NOMO-1 treated with DMSO at 0.1 percent for 48 hours (cell line): ENCODE data around the gene PSMC4.
"Not testable (repeated sequence)": the region's sequence is repeated elsewhere in the genome, so short reads cannot be mapped to it uniquely, and the experiment has no call there.

ENCODE experiments used
- DNase-seq: peaks from one replicate; lab custom pipeline; 2025; ENCODE audit not compliant: unreplicated experiment; lab: John Stamatoyannopoulos, UW

PSMC4 gene

GRCh38 chr19:39943586-39943985 is 27.4 kb upstream of the PSMC4 start:
- no peak for DNase-seq

- peak; percentile 7 for DNase-seq
Measured at GRCh38 chr19:39946532-39946931, 24.4 kb upstream of the PSMC4 start.

GRCh38 chr19:39949026-39949747 is 21.8 kb upstream of the PSMC4 start:
- no peak for DNase-seq

- no peak for DNase-seq
Measured at GRCh38 chr19:39951065-39951650, 19.8 kb upstream of the PSMC4 start.

GRCh38 chr19:39951686-39952085 is 19.3 kb upstream of the PSMC4 start:
- no peak for DNase-seq

DNA sequence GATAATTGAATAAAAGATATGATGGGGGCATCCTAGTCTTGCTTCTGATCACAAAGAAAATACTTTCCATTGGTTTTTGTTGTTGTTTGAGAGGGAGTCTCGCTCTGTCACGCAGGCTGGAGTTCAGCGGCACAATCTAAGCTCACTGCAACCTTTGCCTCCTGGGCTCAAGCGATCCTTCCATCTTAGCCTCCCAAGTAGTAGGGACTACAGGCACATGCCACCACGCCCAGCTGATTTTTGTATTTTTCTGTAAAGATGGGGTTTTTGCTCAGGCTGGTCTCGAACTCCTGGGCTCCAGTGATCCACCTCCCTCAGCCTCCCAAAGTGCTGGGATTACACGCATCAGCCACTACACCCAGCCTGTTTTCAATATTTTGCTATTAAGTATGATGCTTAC is 17.1 kb upstream of the PSMC4 start:
- no peak for DNase-seq

DNA sequence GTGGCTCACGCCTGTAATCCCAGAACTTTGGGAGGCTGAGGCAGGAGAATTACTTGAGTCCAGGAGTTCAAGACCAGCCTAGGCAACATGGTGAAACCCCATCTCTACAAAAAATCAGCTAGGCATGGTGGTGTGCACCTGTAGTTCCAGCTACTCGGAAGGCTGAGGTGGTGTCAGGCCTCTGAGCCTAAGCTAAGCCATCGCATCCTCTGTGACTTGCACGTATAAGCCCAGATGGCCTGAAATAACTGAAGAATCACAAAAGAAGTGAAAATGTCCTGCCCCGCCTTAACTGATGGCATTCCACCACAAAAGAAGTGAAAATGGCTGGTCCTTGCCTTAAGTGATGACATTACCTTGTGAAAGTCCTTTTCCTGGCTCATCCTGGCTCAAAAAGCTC is 13.1 kb upstream of the PSMC4 start:
- DNase-seq, result not testable (repeated sequence)

- DNase-seq, result not testable (repeated sequence)
Measured at GRCh38 chr19:39958942-39959341, 12.0 kb upstream of the PSMC4 start.

GRCh38 chr19:39959407-39959806 is 11.6 kb upstream of the PSMC4 start:
- not testable (repeated sequence) for DNase-seq

DNA sequence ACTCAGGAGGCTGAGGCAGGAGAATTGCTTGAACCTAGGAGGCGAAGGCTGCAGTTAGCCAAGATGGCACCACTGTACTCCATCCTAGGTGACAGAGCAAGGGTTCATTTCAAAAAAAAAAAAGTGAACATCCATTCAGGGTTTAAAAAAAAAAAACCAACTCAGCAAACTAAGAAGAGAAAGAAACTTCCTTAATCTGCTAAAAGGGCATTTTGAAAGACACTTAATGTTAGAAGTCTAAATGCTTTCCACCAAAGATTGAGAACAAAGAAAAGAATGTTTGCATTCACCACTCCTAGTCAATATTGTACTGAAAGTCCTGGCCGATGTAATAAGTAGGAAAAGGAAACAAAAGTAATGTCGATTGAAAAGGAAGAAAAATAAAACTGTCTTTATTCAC is 7.1 kb upstream of the PSMC4 start:
- DNase-seq, result peak; percentile 10

- DNase-seq, result no peak
Measured at GRCh38 chr19:39966617-39967016, 4.3 kb upstream of the PSMC4 start.

DNA sequence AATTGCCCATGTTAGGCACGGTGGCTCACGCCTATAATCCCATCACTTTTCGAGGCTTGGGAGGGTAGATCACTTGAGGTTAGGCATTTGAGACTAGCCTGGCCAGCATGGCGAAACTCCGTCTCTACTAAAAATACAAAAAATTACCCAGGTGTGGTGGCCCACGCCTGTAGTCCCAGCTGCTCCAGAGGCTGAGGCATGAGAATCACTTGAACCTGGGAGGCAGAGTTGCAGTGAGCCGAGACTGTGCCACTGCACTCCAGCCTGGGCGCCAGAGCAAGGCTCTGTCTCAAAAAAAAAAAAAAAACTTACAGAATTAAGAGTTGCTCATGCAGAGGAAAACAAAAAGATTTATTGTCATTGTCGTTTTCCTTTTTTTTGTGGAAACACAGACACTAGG is 3.4 kb upstream of the PSMC4 start:
- DNase-seq, result no peak

DNA sequence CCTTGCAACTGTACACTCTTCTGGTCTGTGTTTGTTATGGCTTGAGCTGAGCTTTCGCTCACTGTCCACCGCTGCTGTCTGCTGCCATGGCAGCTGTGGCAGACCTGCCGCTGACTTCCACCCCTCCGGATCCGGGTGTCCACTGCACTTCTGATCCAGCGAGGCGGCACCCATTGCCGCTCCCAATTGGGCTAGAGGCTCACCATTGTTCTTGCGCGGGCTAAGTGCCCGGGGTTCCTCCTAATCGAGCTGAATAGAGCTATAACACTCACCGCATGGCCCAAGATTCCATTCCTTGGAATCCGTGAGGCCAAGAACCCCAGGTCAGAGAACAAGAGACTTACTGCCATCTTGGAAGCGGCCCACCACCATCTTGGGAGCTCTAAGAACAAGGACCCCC is 2.2 kb upstream of the PSMC4 start:
- no peak for DNase-seq

- no peak for DNase-seq
Measured at GRCh38 chr19:39969266-39969665, 1.7 kb upstream of the PSMC4 start.

DNA sequence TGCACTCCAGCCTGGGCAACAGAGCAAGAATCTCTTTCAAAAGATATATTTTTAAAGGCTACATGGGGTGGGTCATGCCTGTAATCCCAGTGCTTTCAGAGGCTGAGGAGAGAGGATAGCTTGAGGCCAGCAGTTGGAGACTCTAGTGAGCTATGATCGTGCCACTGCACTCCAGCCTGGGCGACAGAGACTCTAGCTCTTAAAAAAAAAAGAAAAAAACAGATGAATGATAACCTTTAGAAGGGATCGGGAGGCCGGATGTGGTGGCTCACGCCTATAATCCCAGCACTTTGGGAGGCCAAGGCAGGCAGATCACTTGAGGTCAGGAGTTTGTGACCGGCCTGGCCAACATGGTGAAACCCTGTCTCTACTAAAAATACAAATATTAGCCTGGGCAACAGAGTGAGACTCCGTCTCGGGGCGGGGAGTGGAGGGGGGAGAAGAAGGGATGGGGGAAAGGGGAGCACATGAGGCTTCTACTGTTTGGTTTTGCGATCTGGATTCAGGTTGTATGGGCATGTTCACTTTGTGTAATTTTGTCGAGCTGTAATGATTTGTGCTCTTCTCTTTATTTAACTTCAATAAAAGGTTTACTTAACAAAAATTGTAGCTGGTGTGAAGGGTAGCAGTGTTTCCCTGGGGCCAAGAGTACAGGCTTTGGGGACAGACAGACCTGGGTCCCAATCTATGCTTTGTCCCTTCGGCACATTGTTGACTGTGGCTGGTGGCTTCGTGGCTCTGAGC is 1.1 kb upstream of the PSMC4 start:
- no peak for DNase-seq

DNA sequence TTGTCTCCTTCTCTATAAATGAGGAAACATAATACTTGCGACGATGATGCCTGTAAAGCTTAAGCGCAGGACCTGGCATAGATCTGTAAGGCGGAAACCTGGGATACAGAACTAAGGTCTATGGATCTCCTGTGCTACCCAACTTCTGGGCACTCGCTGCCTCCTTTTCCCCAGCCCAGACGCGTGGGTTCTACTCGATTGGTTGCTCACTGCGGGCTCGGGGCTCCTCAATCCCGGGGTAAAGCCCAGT is 615 bp upstream of the PSMC4 start:
- peak; percentile 62 for DNase-seq

DNA sequence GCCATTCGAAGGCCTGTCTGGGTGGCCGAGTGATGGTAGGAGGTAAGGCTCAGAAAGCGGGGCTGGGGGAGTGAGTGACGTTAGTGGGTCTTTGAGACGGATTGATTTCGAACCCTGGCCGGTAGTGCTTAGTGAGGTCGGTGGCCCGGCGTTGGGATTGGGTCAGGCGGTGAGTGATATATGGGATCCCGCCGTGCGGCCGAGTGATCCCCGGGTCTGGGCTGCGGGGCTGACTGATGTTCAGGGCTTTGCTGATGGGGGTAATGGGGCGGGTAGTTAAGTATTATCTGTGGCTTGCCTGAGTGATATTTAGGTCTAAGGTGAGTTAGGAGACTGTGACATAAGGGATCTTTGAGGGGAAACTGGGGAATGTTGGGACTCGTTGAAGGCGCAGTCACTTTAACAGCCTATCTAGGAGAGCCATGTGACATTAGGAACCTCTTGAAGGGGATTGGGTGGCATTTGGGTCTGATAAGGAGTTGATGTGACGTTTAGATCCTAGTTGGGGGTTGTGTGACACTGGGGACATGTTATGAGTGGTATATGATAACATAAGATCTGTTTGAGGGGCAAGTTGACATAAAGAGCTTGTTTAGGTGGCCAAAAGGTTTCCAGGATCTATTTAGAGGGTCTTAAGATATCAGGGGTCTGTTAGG is 543 bp downstream of the PSMC4 start:
- no peak for DNase-seq

DNA sequence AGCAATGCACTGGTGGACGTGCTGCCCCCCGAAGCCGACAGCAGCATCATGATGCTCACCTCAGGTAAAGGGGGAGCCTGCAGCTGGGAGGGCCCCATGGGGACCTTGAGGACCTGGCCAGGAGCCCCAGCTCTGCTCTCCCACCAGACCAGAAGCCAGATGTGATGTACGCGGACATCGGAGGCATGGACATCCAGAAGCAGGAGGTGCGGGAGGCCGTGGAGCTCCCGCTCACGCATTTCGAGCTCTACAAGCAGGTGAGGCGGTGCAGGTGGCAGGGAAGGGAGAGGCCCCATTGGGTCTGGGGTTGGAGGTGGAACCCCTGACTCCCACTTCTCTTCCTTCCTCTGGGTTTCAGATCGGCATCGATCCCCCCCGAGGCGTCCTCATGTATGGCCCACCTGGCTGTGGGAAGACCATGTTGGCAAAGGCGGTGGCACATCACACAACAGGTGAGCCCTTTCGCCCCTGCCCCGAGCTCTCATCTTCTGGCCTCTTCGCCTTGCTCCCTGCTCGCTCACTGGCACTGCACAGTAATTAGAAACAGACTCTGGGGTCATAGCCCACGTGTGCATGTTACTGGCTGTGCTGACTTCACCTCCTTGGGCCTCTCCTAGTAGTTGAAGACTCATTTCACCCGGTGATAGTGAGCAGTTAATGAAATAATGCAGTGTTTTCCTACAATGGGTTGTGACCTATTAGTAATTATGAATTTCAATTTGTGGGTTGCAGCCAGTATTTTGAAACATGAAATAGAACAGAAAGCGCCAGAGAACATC is 3.6 kb downstream of the PSMC4 start:
- no peak for DNase-seq

GRCh38 chr19:39982883-39983282 is 11.9 kb downstream of the PSMC4 start:
- DNase-seq, result no peak

- no peak for DNase-seq
Measured at GRCh38 chr19:39983695-39984300, 12.8 kb downstream of the PSMC4 start.

GRCh38 chr19:39986643-39987042 is 15.7 kb downstream of the PSMC4 start:
- no peak for DNase-seq
